GM08714 (cell line): ENCODE measurements around the gene CACNA2D3.

ENCODE experiments used
- H3K4me3 ChIP-seq: fragments of 200-500 bp; sonication (Bioruptor generic); 2 replicates; pipeline ENCODE4 v1.5.1; 2014; ENCODE audit warnings: mild to moderate bottlenecking, low read length, inconsistent platforms
- ZNF274 ChIP-seq: IDR thresholded peaks from 2 replicates; pipeline ENCODE4 v1.6.1; 2012; ENCODE audit warnings: mild to moderate bottlenecking, low read depth, low read length

CACNA2D3 gene

DNA sequence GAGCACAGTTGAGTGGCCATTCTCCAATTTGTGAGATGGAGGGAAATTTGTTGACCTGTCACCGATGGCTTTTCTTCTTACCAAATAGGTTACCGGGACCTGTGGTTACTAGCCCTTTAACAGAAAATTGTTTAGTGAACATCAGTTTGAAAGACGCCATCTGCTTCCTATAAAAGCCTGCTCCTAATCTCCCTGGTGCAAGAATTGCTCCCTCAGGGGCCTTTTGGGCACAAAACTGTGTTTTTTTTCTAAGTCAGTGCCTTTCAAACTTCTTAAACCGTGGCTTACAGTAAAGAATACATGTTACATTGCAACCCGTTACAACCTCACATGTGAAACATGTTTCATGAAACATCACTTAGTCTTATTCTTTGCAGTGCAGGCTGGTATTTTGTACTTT, 15.0 kb downstream of the CACNA2D3 start:
- no peak for TF ChIP-seq ZNF274
- H3K4me3 ChIP-seq: no peak overlapping the region

DNA sequence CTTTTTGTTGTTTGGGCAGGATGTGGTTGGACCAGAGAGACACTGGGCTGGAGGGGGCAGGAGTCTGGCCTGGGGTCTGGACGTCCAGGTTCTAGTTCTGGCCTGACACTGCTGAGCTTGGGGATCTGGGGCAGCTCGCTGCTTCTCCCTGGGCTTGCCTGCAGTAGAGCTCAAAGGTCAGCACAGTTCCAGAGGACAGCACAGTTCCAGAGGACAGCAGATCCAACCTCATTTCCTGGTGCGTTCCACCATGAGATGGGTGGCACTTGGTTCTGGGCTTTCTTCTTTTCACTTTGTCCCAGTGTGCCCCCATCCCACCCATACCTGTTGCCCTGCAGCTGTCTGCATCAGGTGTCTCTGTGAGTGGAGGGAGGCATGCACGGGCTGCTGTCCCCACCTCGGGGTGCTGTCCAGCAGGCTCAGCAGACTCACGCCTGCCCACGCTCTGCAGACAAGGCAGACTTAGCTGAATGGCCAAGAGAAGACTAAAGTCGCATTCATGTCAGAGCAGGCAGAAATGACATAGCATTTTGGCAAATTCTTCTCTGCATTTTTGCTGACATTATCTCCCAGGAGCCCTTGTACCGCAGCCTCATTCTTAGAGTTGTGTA, 16.7 kb downstream of the CACNA2D3 start:
- TF ChIP-seq ZNF274: no peak

DNA sequence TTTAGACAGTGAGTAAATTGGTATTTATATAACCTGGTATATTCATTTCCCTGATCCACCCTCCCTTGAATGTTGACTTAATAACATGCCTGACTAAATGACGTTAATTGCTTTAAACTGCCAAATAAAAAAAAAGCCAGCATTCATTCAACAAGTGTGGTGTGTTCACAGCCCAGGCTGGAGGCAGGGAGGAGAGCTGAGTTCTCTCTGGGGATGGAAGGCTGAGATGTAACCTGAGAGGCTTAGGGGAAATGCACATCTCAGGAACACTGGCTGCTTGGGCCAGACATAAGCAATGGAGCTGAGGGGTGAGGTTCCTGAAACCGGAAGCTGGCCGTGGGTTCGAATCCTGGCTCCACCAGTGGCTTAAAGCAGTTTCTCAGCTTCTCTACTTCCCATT, 17.3 kb downstream of the CACNA2D3 start:
- no peak for TF ChIP-seq ZNF274
- no peak overlapping the region for H3K4me3 ChIP-seq

More for the DNA sequence above, 16.7 kb downstream of the CACNA2D3 start:
- no peak overlapping the region for H3K4me3 ChIP-seq

DNA sequence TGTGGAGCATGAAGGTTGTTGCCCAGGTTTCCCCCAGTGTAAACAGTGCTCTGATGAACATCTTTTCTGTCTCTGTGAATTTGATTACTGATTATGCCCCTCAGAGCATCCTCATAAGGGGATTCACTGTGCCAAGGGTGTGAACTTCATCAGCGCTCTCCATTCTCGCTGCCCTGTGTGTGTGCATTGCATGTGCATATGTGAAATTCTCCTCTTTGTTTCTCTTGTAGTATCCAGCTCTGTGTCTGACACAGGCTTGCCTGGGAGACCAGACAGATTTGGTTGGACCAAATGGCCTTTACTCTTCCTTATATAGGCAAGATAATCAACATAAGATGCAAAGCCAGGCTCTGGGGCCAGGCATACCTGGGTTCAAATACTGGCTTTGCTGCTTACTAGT, 21.9 kb downstream of the CACNA2D3 start:
- H3K4me3 ChIP-seq: no peak overlapping the region
- no peak for TF ChIP-seq ZNF274

DNA sequence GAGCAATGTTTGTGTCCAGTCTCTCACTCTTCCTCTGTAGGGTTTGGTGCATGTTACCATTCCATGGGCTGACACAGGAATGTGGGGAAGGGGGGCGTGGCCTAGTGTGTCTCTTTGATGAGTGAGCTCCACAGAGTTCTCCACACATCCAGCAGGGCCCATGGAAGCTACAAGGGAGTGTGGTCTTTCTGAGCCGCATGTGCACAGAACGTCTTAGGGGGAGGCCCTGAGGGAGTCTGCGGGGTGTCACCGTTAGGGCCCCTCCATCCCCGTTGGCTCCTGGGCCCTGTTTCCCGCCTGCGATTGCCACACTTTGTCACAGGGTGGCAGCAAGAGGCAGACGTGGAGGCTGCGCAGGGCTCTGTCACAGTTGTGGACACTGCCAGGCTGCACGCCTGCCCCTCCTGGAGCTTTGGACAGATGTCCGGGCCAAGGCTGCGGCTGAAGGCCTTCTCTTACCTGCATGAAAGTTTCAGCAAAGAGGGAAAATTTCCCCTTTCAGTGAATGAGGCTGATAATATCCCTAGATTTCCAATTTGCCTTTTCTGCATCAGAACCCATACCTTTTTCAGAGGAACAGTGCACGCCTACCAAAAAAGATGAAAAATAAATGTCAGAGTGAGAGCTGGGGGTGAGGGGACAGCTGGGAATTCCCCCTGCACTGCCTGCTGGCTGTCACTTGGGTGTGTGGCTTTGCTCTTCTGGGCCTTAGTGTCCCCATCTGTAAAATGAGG, 24.3 kb downstream of the CACNA2D3 start:
- H3K4me3 ChIP-seq: no peak overlapping the region
- TF ChIP-seq ZNF274: no peak

DNA sequence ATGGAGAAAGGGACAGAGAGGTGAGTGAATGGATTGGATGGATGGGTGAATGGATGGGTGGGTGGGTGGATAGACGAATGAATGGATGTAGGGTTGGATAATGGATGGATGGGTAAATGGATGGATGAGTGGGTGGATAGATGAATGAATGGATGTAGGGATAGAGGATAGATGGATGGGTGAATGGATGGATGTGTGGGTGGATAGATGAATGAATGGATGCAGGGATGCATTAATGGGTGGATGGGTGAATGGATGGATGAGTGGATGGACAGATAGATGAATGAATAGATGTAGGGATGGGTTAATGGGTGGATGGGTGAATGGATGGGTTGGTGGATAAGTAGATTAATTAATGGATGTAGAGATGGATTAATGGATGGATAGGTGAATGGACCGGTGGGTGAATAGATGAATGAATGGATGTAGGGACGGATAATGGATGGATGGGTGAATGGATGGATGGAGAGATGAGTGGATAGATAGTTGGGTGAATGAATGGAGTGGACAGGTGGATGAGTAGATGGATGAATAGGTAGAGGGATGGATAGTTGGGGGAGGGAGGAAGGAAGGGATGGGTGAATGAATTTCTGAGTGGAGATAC, 28.6 kb downstream of the CACNA2D3 start:
- TF ChIP-seq ZNF274: no peak

DNA sequence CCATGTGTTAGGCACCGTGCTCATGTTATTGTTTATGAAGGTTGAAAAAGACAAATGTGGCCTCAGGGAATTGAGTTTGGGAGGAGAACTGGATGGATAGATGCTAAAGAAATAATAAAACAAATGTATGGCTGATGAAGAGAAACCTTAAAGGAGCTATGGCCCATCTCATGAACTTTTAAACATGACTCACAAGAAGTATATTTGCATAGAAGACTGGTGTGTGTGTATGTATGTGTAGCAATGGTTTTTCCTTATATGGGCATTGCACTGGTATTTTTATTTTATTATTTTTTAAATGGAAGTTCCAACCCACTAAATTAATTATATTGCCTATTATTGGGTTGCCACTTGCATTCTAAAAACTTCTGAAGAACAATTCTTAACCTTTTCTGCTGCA, 31.1 kb downstream of the CACNA2D3 start:
- TF ChIP-seq ZNF274: no peak
- no peak overlapping the region for H3K4me3 ChIP-seq

More for the DNA sequence above, 28.6 kb downstream of the CACNA2D3 start:
- no peak overlapping the region for H3K4me3 ChIP-seq

DNA sequence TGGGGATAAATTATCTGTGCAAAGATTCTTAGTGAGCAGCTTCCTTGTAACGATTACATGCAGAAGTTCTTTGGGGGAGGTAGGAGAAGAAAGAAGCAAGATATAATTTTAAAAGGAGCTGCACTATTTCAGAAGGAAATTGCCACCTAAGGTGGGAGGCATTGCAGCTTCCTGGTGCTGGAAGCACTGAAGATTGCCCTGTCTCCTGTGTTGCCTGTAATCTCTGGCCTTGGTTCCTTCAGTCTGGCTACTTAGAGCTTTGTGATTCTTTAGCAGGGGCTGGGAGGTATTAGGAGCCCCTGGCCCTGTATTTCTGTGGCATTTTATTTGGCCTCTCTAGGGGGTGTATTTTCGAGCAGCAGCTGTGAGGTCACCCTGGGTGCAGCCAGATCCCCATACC, 35.5 kb downstream of the CACNA2D3 start:
- no peak for TF ChIP-seq ZNF274
- H3K4me3 ChIP-seq: no peak overlapping the region

DNA sequence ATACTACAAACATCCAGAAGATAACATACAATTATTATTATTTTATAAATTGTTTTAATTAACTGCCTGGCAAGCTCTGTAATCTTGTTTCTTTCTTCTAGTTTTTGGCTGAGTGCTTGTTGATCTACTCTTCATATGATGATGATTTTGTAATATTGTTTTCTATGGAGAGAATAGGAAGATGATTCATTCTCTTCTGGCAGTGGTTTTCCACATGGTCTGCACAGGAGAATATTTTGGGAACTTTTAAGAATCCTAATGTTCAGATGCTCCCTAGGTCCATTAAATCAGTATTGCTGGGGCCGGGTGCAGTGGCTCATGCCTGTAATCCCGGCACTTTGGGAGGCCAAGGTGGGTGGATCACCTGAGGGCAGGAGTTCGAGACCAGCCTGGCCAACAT, 37.6 kb downstream of the CACNA2D3 start:
- H3K4me3 ChIP-seq: no peak overlapping the region
- no peak for TF ChIP-seq ZNF274

DNA sequence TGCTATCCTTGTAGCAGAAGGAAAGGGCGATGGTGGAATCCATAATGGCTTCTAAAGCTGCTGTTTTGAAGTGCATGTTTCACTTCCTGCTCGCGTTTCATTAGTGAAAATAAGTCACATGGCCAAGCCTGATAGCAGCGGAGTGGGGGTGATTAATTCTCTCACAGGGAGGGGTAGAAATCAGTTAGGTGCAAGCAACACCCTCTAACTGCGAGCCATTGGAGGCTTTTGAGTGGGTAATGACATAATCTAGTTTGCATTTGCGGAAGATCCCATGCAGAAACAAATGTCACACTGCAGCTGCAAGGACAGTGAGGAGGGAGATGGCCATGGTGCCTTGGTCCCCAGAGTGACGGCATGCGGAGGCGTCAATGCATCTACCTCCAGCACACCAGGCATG, 41.1 kb downstream of the CACNA2D3 start:
- TF ChIP-seq ZNF274: no peak
- H3K4me3 ChIP-seq: no peak overlapping the region

DNA sequence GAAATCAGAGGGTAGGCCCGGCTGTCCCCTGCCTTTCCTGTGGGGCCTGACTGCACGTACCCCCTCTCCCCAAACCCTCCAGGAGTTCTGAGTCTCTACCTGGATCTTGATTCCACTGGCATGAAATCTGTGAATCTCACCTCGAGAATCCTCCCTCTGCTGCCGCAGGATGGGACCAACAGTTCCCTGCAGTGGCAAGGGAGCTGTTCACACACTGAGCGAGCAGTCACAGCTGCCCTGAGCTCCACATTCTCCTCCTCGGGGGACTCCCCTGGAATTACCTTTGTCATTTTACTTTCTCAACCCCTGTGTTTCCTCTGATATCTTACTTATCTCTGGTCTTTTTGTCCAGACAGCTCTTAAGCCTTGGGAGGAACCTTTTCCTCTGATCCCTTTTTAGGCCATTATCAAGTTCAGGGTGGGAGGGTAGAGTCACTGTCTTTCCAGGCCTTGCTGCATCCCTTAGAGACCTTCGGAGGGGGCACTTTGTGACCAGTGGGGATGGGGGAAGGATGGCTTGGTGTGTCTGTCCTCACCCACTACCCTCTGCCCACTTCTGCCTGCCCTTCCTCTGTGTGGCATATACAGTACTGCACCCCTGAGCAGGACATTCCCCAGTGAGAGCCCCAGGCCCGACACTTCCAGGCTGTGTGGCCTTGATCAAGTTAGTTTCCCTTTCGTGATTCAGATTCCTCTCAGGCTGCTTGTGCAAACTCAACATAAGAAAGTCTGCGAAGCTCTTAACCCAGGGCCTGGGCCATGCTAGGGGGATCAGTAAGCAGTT, 42.0 kb downstream of the CACNA2D3 start:
- H3K4me3 ChIP-seq: no peak overlapping the region
- TF ChIP-seq ZNF274: no peak

DNA sequence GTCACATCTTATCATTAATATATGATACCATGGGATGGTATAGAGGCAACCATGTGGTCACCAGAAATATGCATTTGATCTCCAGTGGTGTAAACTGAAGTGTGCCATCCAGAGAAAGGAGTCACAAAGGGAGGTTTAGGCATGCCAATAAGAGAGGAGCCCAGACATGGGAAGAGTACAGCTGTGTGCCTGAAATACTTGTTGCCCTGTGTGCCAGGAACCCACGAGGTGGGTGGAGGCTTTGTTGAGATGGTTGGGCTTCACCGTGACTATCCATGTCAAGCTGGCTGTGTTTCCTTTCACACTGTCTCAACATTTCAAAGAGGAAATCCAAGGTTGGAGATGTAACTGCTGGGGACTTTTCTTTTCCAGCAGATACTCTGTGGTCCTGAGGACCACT, 43.5 kb downstream of the CACNA2D3 start:
- no peak for TF ChIP-seq ZNF274
- H3K4me3 ChIP-seq: no peak overlapping the region

DNA sequence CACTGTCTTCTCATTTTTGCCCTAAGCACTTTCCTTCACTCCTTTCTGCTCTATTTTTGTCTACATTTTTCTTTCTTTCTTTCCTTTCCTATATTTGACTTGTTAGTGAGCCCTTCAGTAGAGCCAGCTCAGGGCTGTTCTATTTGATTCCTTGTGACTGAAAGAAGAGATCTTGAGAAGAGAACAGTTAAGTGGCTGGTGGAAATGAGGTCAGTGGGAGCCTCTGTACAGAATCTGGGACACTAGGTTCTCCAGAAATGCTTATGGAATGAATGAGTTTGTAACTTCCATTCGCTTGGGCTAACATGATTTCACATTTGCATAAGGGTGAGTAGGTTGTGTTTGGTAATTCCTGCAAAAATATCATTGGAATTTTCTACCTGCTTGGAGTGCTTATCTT, 45.6 kb downstream of the CACNA2D3 start:
- H3K4me3 ChIP-seq: no peak overlapping the region
- TF ChIP-seq ZNF274: no peak

DNA sequence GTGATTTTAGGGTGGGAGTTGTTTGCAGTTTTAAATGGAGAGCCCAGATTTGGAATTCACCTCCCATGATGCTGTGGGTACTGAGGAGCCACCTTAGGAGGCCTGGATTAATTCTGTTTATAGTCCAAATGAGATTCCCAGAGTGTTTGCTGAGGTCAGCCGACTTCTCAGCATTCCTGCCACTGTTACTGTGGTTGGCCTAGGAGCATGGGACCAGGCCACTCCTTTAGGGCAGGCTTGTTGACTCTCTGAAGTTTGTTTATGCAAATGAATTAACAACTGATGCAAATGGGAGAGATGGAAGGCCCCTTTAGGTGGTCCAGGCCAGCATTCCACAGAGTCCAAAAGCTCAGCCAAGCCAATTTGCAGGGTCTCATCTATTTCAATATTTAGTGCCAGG, 46.1 kb downstream of the CACNA2D3 start:
- no peak overlapping the region for H3K4me3 ChIP-seq
- no peak for TF ChIP-seq ZNF274
